HG03342 (cell line): ENCODE measurements around the gene PTTG1IP2.

Experiments used
- ATAC-seq: cut with Tn5 transposase; IDR thresholded peaks from one replicate; pipeline ENCODE4 v1.9.1; 2021; ENCODE audit warnings: mild to moderate bottlenecking, moderate library complexity; ENCODE audit not compliant: unreplicated experiment

The PTTG1IP2 gene

GRCh38 chr7:90552521-90552920 lies 83.1 kb downstream of the PTTG1IP2 start:
- no peak for ATAC-seq

- ATAC-seq, result no peak
These were observed 91.3 kb downstream of the PTTG1IP2 start for GRCh38 chr7:90560730-90561129.
